T-helper 1 cell treated with Interleukin-12 subunit alpha and Interleukin-12 subunit beta and Interleukin-4 antibody, amounts not matched to agents 30 μg/mL and 1 μg/mL, for 36 hours (primary cell): ENCODE data around the gene TMEM238L.

ENCODE experiments used
- H3K27ac Mint-ChIP-seq: one replicate; pipeline ENCODE4 v1.8.0; 2021; ENCODE audit warnings: mild to moderate bottlenecking, mixed read lengths
- H3K27me3 Mint-ChIP-seq: one replicate; pipeline ENCODE4 v1.8.0; 2021; ENCODE audit warnings: low read depth, mixed read lengths
- H3K36me3 Mint-ChIP-seq: one replicate; pipeline ENCODE4 v1.8.0; 2021; ENCODE audit warnings: low read depth, mixed read lengths
- H3K4me1 Mint-ChIP-seq: one replicate; pipeline ENCODE4 v1.8.0; 2021; ENCODE audit warnings: low read depth, mixed read lengths
- H3K4me3 Mint-ChIP-seq: one replicate; pipeline ENCODE4 v1.8.0; 2021; ENCODE audit warnings: mild to moderate bottlenecking, moderate library complexity, mixed read lengths
- H3K9me3 Mint-ChIP-seq: one replicate; pipeline ENCODE4 v1.8.0; 2021; ENCODE audit warnings: mixed read lengths

The TMEM238L gene

DNA sequence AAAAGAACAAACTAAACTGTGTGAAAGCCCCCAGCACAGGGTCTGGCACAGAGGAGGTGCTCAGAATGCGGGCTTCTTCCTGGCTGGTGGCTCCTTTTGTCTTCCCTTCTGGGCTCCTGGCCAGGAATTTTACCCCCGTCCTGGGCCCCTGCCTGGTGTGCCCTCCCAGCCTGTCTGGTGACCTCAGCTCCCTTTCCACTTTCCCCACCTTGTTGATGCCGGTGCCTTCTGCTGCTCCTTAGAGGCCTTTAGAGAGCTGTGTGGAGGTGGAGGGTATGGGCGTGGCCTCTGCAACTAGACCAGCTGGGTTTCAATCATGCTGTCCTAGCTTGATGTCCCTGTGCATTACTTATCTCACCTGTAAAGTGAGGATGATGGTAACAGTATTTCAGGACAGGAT, 17.2 kb upstream of the TMEM238L start:
- Mint-ChIP-seq H3K27me3 (no peaks in the 10 kb centered on the region), H3K9me3 (no peaks in the 10 kb centered on the region), H3K27ac (no peak overlapping the region), H3K4me1 (no peaks in the 10 kb centered on the region), H3K36me3 (no peaks in the 10 kb centered on the region), H3K4me3 (no peak overlapping the region)

DNA sequence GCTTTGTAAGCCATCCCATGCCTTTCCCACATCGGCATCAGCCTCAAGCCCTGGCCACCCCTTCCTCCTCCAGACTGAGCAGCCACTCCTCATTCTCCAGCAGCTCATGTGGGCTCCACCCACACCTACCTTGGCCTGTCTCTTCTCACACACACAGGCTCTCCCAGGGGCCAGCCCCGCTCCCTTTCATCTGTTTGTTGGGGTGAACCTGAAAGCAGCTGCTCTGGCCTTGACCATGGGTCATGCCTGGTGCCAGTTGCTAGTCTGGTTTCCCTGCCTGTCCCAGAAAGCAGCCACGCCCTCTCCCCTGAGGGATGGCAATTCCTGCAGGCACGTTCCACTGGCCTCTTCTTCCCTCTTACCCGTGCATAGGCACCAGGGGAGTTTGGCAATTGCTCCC, 11.4 kb upstream of the TMEM238L start:
- Mint-ChIP-seq H3K9me3 (no peaks in the 10 kb centered on the region), H3K27ac (no peak overlapping the region)

DNA sequence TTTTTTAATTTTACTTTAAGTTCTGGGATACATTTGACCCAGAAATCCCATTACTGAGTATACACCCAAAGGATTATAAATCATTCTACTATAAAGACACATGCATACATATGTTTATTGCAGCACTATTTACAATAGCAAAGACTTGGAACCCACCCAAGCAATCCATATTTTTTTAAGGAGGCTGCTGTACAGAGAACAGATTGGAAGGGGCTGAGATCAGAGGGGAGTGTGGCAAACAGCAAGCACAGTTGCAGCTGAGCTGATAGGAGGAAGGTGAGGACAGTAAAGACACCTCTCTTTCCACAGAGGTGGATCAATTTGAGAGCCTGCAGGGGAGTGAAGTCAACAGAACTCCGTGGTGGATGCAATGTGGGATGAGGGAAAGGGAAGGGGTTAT, 10.2 kb upstream of the TMEM238L start:
- Mint-ChIP-seq H3K27me3 (no peaks in the 10 kb centered on the region), H3K9me3 (no peaks in the 10 kb centered on the region), H3K27ac (no peak overlapping the region), H3K4me1 (no peaks in the 10 kb centered on the region), H3K4me3 (no peak overlapping the region), H3K36me3 (no peaks in the 10 kb centered on the region)

More for the DNA sequence above, 11.4 kb upstream of the TMEM238L start:
- H3K4me3 Mint-ChIP-seq: no peak overlapping the region
- H3K36me3 Mint-ChIP-seq: no peaks in the 10 kb centered on the region
- H3K27me3 Mint-ChIP-seq: no peaks in the 10 kb centered on the region
- H3K4me1 Mint-ChIP-seq: no peaks in the 10 kb centered on the region

DNA sequence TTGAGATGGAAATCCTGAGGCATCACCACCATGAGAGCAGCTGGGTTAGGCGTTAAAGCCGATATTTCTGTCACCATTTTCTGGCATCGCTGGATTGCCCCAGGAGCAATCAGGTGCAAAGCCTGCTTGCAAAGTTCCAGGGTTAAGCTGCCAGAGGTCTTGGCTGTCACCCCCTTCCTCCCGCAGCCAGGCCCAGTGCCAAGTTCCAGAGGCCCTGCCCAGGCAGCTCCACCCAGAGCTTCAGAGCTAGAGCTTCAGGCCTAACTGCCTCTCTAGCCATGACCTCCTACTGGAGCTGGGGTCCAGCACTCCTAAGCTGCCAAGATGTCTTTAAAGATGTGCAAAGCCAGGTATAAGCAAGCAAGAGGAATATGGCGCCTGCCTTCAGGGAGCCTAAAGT, 8.8 kb upstream of the TMEM238L start:
- Mint-ChIP-seq H3K27me3 (no peaks in the 10 kb centered on the region), H3K4me1 (no peaks in the 10 kb centered on the region), H3K9me3 (no peaks in the 10 kb centered on the region), H3K27ac (no peak overlapping the region), H3K36me3 (no peaks in the 10 kb centered on the region), H3K4me3 (no peak overlapping the region)

DNA sequence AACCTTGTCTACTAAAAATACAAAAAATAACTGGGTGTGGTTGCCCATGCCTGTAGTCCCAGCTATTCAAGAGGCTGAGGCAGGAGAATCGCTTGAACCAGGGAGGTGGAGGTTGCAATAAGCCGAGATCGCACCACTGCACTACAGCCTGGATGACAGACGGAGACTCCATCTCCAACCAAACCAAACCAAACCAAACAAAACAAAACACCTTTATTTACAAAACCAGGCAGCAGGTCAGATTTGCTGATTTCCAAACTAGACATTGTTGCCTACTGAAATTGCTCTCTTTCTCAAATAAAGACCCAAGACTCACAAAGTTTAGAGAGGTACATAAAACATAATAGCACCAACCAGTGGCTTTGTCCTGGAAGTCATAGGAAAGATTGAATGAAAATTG, 5.7 kb upstream of the TMEM238L start:
- Mint-ChIP-seq H3K4me3 (no peak overlapping the region), H3K27me3 (no peaks in the 10 kb centered on the region), H3K4me1 (no peaks in the 10 kb centered on the region), H3K36me3 (no peaks in the 10 kb centered on the region), H3K9me3 (no peaks in the 10 kb centered on the region), H3K27ac (no peak overlapping the region)

DNA sequence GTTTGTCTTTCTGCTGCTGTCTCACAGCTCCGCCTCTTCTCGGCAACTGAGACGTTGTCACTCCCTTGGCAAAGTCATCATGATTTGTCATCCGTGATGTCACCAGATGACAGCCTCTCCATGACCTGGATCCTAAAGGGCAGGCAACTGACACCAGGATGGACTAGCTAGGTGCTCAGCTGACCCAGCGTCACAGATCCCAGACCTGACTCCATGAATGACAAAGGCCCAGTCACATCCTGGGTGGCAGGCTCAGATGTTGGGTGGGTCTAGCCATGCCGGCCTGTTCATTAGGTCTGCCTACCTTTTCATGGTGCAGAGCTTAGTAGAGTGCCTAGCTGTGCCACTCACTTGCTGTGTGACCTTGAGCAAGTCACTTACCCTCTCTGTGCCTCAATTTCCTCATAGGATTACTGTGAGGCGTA, 3.8 kb upstream of the TMEM238L start:
- Mint-ChIP-seq H3K9me3 (no peaks in the 10 kb centered on the region), H3K36me3 (no peaks in the 10 kb centered on the region), H3K27me3 (no peaks in the 10 kb centered on the region), H3K4me3 (no peak overlapping the region), H3K27ac (no peak overlapping the region), H3K4me1 (no peaks in the 10 kb centered on the region)

DNA sequence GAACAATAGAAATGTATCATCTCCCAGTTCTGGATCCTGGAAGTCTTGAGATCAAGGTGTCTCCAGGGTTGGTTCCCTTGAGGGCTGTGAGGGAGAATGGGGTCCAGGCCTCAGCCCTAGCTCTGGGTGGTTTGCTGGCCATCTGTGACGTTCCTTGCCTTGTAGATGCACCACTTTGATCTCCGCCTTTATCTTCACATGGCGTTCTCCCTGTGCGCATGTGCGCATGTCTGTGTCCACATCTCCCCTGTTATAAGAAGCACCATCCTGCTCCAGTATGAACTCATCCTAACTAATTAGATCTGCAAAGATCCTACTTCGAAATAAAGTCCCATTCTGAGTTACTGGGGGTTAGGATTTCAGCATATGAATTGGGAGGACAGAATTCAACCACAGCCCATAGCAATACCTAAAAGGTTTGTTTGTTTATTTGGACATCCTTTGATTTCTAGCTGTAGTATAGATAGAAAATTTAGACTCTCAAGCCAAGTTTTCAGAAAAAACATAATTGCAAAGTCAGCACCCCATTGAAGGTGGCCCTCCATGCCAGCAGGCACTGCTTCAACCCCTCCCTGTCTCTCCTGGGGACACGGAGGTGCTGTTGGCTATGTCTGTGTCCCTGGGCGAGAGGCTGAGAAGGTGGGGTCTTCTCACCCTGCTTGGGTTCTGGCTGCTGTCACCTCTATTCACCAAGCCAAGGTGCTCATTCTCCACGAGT, 2.8 kb upstream of the TMEM238L start:
- H3K4me1 Mint-ChIP-seq: no peaks in the 10 kb centered on the region
- H3K27ac Mint-ChIP-seq: no peak overlapping the region
- no peak overlapping the region for H3K4me3 Mint-ChIP-seq
- no peaks in the 10 kb centered on the region for H3K36me3 Mint-ChIP-seq
- no peaks in the 10 kb centered on the region for H3K9me3 Mint-ChIP-seq
- H3K27me3 Mint-ChIP-seq: no peaks in the 10 kb centered on the region

DNA sequence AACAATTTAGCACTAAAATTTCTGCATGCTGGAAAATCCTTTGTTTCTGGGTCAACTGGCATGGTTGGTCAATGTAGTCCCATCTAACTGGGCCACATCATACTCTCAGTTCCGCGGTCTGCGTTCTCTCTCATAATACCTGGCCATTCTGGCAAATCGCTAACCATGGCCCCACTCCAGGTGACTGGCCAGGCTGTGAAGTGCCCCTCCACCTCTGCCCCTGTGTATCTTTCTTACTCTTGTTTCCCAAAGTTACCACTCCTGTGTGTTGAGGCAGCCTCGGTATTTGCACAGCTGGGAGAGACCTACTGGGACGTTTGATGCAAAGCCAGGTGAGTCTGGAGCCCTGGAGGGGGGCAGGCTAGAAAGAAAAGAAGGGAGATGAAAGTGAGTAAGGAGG, 2.0 kb upstream of the TMEM238L start:
- no peaks in the 10 kb centered on the region for H3K9me3 Mint-ChIP-seq
- H3K27ac Mint-ChIP-seq: no peak overlapping the region
- H3K4me3 Mint-ChIP-seq: no peak overlapping the region
- H3K36me3 Mint-ChIP-seq: no peaks in the 10 kb centered on the region
- H3K27me3 Mint-ChIP-seq: no peaks in the 10 kb centered on the region
- H3K4me1 Mint-ChIP-seq: no peaks in the 10 kb centered on the region

DNA sequence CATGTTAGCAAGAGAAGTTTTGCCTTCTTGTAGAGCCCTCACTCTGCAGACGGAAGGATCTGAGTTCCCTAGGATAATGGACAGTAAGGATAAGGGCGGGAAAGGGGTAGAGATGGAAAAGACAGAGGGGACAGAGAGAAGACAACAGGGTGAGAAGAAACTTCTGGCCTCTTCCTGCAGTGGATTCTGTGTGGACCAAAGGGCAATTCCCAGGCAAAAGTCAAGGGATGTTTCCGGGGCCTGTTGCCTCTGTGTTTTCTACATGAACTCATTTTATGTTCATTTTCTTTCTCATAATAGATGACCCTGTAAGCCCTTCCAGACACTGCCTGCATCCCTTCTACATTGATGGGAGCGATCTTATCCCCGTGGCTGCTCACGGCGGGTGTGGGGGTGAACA, 647 bp upstream of the TMEM238L start:
- Mint-ChIP-seq H3K4me3 (no peak overlapping the region), H3K36me3 (no peaks in the 10 kb centered on the region), H3K4me1 (no peaks in the 10 kb centered on the region), H3K9me3 (no peaks in the 10 kb centered on the region), H3K27me3 (no peaks in the 10 kb centered on the region), H3K27ac (no peak overlapping the region)

DNA sequence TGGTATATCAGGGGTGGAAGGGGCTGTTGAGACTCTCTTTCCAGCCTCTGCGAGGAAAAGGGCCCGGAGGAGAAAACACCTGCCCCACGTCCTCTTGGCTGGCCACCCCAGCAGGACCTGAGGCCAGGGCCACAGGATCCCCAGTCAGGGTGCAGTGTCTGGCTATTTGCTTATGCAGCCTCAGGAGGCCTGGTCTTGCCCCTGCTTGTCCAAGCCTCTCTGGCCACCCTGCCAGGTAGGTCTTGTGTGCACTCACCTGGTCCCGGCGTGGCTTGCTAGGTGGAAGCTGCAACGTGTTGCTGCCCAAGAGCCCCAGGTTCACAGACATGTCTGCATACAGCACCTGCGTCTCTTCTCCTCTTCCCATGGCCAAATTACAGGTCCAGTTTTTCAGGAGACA, 549 bp downstream of the TMEM238L start:
- no peaks in the 10 kb centered on the region for H3K36me3 Mint-ChIP-seq
- no peak overlapping the region for H3K27ac Mint-ChIP-seq
- H3K27me3 Mint-ChIP-seq: no peaks in the 10 kb centered on the region
- H3K9me3 Mint-ChIP-seq: no peaks in the 10 kb centered on the region
- H3K4me1 Mint-ChIP-seq: no peaks in the 10 kb centered on the region
- H3K4me3 Mint-ChIP-seq: no peak overlapping the region

DNA sequence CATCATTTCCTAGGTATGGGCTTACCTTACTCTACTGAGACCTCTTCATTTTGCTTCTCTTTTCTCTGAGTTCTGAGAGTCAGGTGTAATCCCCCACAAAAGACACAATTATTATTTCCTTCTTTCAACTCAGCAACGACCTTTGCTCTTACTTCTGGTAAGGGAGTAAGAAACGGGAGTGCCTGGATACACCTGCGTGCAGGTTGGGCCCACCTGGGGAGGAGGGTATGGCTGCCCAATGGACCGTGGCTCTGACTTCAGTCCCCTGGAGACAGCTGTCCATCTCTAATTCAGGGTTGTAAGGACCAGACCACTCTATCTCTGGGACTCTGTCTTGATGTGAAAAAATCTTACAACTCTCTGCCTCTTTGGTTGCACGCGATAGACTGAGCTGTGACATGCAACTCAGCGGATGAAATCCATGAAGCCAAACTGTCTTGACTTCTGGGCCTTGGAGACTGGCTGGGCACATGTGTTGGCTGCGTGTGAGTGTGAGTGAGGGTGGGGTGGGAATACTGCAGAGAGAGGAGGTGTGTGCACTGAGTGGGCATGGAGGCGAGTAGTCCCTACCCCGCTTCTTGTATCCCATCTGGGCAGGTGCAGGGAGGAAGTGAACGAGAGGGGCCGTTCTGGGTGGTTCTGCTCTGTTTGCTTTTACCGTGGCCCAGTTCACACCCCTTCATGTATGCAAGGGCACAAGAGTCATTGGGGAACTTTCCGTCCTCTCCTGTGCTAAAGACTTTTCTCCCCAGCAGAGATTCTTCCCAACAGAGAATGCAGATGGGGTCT, 1.2 kb downstream of the TMEM238L start:
- Mint-ChIP-seq H3K9me3 (no peaks in the 10 kb centered on the region), H3K27ac (no peak overlapping the region), H3K27me3 (no peaks in the 10 kb centered on the region), H3K36me3 (no peaks in the 10 kb centered on the region), H3K4me1 (no peaks in the 10 kb centered on the region), H3K4me3 (no peak overlapping the region)

DNA sequence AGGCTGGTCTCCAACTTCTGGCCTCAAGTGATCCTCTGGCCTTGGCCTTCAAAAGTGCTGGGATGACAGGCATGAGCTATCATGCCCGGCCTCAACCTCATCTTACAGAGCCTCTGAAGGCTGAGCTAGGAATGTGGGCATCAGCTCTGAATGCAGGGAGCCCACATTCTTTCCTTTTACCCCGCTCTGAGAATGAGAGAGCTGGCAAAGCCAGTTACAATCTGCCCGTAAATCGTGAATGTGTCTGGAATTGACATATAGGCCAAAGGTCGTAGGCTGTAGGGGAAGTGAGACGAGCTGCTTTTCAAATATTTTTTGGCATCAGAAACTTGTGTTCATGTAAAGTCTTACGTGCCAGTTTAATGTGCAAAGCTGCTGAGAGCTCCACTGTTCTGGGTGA, 4.5 kb downstream of the TMEM238L start:
- H3K4me1 Mint-ChIP-seq: no peaks in the 10 kb centered on the region
- H3K36me3 Mint-ChIP-seq: no peaks in the 10 kb centered on the region
- no peak overlapping the region for H3K27ac Mint-ChIP-seq
- H3K27me3 Mint-ChIP-seq: no peaks in the 10 kb centered on the region
- no peak overlapping the region for H3K4me3 Mint-ChIP-seq
- no peaks in the 10 kb centered on the region for H3K9me3 Mint-ChIP-seq

DNA sequence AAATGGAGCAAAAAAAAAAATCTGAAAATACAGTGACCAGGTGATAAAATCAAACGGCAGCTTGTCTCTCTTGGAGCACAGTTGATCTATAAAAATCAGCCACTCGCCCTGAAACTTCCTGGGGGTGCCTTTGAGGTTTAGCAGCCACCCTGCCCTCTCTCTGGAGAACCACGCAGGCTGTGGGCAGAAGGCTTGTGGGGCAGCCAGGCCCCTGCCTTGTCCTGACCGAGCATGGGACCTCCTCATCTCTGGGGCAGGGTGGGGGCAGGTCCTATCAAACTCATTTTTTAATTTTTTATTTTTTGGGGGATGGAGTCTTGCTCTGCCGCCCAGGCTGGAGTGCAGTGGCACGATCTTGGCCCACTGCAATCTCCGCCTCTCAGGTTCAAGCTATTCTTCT, 5.0 kb downstream of the TMEM238L start:
- no peaks in the 10 kb centered on the region for H3K9me3 Mint-ChIP-seq
- no peaks in the 10 kb centered on the region for H3K36me3 Mint-ChIP-seq
- no peak overlapping the region for H3K27ac Mint-ChIP-seq
- H3K27me3 Mint-ChIP-seq: no peaks in the 10 kb centered on the region
- no peak overlapping the region for H3K4me3 Mint-ChIP-seq
- no peaks in the 10 kb centered on the region for H3K4me1 Mint-ChIP-seq

DNA sequence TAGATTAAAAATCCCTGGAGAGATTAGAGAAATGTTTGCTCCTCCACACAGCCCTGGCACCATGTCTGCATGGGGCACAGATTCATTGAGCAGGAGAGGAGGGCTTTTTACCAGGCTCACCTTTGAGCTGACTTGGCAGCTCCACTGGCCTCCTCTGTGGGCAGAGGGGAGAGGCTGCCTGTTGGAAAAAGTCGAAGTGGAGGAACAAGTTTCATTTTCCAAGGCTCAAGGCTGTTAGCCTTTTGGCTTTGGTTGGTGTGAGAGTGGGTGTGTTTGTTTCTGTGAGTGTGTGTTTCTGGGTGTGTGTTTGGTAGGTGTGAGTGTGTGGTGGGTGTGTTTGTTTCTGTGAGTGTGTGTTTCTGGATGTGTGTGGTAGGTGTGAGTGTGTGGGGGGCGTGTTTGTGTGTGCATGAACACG, 5.6 kb downstream of the TMEM238L start:
- H3K4me1 Mint-ChIP-seq: no peaks in the 10 kb centered on the region

More for the DNA sequence above, 5.6 kb downstream of the TMEM238L start:
- no peak overlapping the region for H3K27ac Mint-ChIP-seq
- no peaks in the 10 kb centered on the region for H3K27me3 Mint-ChIP-seq
- H3K4me3 Mint-ChIP-seq: no peak overlapping the region
- no peaks in the 10 kb centered on the region for H3K36me3 Mint-ChIP-seq
- no peaks in the 10 kb centered on the region for H3K9me3 Mint-ChIP-seq
